Measurements from ENCODE around the gene PRPF6. TPM values are rescaled to one million over a fixed set of nuclear protein-coding genes. Genes with fewer than 3 reads are reported as not detected.
A peak's percentile ranks its signal among the peaks of the same experiment; 100 is the strongest.

Gene PRPF6
- total RNA-seq, 4 donors from 2014 or later = 70.7 to 93.0 (median 83.9) TPM

DNA sequence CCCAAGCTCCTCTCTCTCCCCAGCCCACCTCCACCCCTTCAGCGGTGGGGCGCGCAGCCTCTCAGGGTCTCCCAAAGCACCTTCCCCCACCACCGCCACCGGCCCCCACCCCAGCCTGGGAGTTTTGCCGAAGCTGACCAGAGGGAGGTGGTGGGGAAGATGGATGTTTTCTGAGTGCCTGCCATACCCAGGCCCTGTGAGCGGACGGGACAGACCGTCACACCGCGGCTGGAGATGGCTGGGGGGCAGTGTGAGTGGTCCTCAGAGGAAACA lies 60.8 kb downstream of the PRPF6 start:
- peaks cover 59% of the 10 kb centered on the region for H3K4me1 ChIP-seq
- no peaks in the 10 kb centered on the region for H3K9me3 ChIP-seq
- H3K36me3 ChIP-seq = no peaks in the 10 kb centered on the region
- TF ChIP-seq POLR2AphosphoS5 (IDR thresholded peaks at IDR 0.05) (no peak), EP300 (IDR thresholded peaks at IDR 0.05) (no peak), POLR2A (IDR thresholded peaks at IDR 0.05) (no peak)
- TF ChIP-seq, protein P1, sequence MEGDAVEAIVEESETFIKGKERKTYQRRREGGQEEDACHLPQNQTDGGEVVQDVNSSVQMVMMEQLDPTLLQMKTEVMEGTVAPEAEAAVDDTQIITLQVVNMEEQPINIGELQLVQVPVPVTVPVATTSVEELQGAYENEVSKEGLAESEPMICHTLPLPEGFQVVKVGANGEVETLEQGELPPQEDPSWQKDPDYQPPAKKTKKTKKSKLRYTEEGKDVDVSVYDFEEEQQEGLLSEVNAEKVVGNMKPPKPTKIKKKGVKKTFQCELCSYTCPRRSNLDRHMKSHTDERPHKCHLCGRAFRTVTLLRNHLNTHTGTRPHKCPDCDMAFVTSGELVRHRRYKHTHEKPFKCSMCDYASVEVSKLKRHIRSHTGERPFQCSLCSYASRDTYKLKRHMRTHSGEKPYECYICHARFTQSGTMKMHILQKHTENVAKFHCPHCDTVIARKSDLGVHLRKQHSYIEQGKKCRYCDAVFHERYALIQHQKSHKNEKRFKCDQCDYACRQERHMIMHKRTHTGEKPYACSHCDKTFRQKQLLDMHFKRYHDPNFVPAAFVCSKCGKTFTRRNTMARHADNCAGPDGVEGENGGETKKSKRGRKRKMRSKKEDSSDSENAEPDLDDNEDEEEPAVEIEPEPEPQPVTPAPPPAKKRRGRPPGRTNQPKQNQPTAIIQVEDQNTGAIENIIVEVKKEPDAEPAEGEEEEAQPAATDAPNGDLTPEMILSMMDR (IDR thresholded peaks at IDR 0.05) = no peak
- peaks cover 52% of the 10 kb centered on the region for H3K27me3 ChIP-seq
- DNase-seq (ENCODE audit: low spot score in 2 of 2) = no peak
- WGBS = 50% methylated on average over 6 of the region's 11 CpGs
- peak overlapping the region; percentile 46 for H3K4me3 ChIP-seq
- peak overlapping the region; percentile 33 for H3K27ac ChIP-seq

DNA sequence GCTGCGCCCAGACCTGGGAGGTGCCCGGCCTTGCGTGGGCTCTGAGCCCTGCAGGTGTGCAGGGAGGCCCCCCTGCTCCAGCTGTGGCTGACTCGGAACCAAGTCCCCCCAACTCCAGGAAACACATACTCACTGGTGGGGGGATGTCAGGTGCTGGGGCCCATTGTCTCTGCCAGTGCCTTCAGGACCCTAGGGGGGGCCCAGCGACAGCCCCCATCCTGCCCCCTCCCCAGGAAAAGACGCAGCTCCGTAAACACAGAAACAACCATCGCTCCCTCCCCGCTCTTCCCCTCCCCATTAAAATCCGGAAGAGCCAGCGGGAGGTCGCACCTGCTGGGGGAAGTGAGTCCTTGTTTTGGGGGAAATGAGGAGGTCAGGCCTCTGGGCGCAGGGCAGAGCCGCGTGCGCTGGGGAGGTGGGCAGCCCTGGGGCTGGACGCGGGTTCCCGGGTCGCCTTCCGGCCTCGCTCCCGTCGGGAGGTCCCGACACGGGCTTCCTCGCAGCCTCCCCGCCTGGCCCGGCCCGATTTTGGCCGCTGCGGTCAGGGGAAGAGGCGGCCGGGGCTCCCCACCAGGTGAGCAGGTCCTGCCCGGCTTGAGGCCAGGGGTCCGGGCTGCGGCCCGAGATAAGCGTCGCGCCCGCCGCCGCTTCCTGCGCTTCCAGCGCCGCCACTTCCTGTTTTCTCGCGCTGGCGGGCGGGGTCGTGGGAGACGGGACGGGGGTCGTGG lies 61.3 kb downstream of the PRPF6 start:
- TF ChIP-seq, protein P1 (IDR thresholded peaks at IDR 0.05) = no peak
- TF ChIP-seq EP300 (IDR thresholded peaks at IDR 0.05) (no peak), POLR2A (IDR thresholded peaks at IDR 0.05) (no peak), POLR2AphosphoS5 (IDR thresholded peaks at IDR 0.05) (no peak)
- 23% methylated on average over 6 of the region's 55 CpGs for WGBS
- no peaks in the 10 kb centered on the region for H3K9me3 ChIP-seq
- peak overlapping the region; percentile 46 for H3K4me3 ChIP-seq
- peaks cover 59% of the 10 kb centered on the region for H3K4me1 ChIP-seq
- peak overlapping the region; percentile 33 for H3K27ac ChIP-seq
- peaks cover 57% of the 10 kb centered on the region for H3K27me3 ChIP-seq
- DNase-seq (ENCODE audit: low spot score in 2 of 2) = no peak
- H3K36me3 ChIP-seq = no peaks in the 10 kb centered on the region

DNA sequence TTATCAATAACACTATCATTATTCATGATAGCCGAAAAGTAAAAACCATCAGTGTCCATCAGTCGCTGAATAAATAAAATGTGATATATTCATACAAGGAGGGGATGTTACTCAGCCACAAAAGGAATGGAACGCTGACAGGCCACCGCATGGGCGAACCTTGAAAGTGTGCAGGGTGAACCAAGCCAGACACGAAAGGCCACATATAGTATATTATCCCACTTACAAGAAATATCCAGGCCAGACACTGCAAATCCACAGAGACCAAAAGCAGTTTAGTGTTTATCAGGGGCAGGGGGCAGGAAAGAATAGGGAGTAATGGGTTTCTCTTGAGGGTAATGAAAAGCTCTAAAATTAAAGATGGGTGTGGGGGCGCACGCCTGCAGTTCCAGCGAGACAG lies 62.8 kb downstream of the PRPF6 start:
- Histone ChIP-seq H3K4me1 (peaks cover 56% of the 10 kb centered on the region), H3K27ac (no peak overlapping the region), H3K4me3 (no peak overlapping the region), H3K27me3 (peaks cover 62% of the 10 kb centered on the region), H3K9me3 (no peaks in the 10 kb centered on the region), H3K36me3 (no peaks in the 10 kb centered on the region)
- WGBS = 90% methylated on average over 9 of the region's 9 CpGs
- no peak for DNase-seq (ENCODE audit: low spot score in 2 of 2)
- TF ChIP-seq, protein P1 (IDR thresholded peaks at IDR 0.05) = no peak
- TF ChIP-seq POLR2AphosphoS5 (IDR thresholded peaks at IDR 0.05) (no peak), EP300 (IDR thresholded peaks at IDR 0.05) (no peak), POLR2A (IDR thresholded peaks at IDR 0.05) (no peak)

DNA sequence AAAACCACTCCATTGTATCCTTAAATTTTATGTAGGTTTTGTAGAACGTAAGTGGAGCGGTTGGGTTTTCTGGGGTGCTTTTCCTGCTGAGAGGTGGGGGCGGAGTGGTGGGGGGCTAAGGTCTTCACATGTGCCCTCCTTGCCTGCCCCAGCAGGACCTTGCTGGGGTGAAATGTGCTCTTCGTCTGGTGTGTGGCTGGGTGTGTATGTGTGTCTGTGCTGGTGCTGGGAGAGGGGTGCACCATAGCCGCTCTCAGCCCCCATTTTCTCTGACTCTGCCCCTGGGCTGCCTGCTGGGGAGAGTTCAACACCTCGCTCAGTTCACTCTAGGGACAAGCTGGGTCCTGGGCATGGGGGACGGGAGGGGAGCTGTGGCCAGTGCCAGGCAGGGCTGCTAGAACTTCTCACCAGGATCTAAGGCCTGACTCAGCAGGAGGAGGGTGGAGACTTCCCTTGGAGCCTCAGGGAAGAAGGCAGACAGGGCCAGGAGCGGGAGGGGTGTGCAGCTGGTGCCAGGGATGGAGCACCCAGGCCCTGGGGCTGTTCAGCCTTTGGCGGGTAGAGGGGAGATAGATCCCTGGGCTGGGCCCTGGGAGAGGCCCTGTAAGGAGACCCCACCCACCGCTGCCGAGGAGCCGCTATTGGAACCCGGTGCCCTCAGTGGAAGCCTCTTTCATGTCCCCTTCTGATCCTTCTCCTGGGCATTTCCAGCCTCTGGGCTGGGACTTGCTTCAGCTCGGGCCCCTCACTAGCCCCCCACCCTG lies 63.7 kb downstream of the PRPF6 start:
- DNase-seq (ENCODE audit: low spot score in 2 of 2) = no peak
- Histone ChIP-seq H3K27ac (peak overlapping the region; percentile 10), H3K4me1 (peaks cover 53% of the 10 kb centered on the region), H3K9me3 (no peaks in the 10 kb centered on the region), H3K4me3 (no peak overlapping the region), H3K27me3 (peaks cover 63% of the 10 kb centered on the region), H3K36me3 (no peaks in the 10 kb centered on the region)
- WGBS = 80% methylated on average over 3 of the region's 14 CpGs
- TF ChIP-seq, protein P1 (IDR thresholded peaks at IDR 0.05) = no peak
- no peak for TF ChIP-seq EP300 (IDR thresholded peaks at IDR 0.05)
- TF ChIP-seq POLR2A (IDR thresholded peaks at IDR 0.05) = no peak
- no peak for TF ChIP-seq POLR2AphosphoS5 (IDR thresholded peaks at IDR 0.05)

DNA sequence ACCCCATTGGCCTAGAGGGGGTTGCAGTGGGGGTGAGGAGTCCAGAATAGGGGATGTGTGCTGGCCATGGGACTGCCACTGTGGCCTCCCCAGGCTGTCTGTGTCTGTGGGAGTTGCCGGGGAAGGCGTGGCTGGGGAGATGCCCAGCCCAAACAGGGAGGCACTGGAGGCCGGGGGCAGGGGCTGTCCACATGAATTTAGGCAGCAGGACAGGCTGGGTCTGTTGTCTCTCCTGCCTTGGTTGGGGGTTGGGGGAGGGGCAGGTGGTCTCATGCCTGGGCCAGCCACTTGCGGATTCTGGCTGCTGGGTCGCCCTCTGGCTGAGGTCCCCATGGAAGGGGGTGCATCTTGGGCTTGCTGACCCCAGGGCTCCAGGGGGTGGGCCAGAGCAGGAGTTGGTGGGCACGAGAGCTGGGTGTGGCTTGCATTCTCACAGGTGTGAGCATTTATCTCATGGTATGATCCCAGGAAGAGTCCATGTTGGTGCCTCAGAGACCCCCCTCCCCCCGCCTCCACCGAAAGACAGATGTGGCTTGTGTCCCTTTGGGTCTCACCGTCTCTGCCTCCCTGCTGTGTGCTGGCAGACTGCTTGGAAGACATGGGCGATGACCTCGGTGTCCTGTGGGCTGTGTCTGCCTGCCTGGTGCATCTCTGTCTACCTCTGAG lies 64.5 kb downstream of the PRPF6 start:
- TF ChIP-seq POLR2A (IDR thresholded peaks at IDR 0.05) (no peak), EP300 (IDR thresholded peaks at IDR 0.05) (no peak), POLR2AphosphoS5 (IDR thresholded peaks at IDR 0.05) (no peak)
- TF ChIP-seq, protein P1 (IDR thresholded peaks at IDR 0.05) = no peak

More for the DNA sequence above, 64.5 kb downstream of the PRPF6 start:
- H3K36me3 ChIP-seq = no peaks in the 10 kb centered on the region
- H3K27ac ChIP-seq = no peak overlapping the region
- peak overlapping the region; percentile 43 for H3K4me3 ChIP-seq
- H3K4me1 ChIP-seq = peaks cover 53% of the 10 kb centered on the region
- DNase-seq (ENCODE audit: low spot score in 2 of 2) = no peak
- H3K9me3 ChIP-seq = no peaks in the 10 kb centered on the region
- H3K27me3 ChIP-seq = peaks cover 65% of the 10 kb centered on the region
- WGBS = 43% methylated on average over 6 of the region's 11 CpGs

Data from suprapubic skin (tissue), 4 donors.